IMR-90 (cell line): ENCODE data around the gene GPC5.

Experiments
- BHLHE40 ChIP-seq: fragments of 150-350 bp; IDR thresholded peaks from 2 replicates; pipeline ENCODE4 v1.6.1; 2016; ENCODE audit warnings: mild to moderate bottlenecking, low read depth, low read length
- CTCF ChIP-seq: conservative IDR thresholded peaks from 2 replicates; pipeline ENCODE4 v1.5.1; 2012; ENCODE audit warnings: mild to moderate bottlenecking, low read depth, low read length, improper control_type of control experiment
- MAFK ChIP-seq: IDR thresholded peaks from 2 replicates; pipeline ENCODE4 v1.6.1; 2012; ENCODE audit warnings: low read depth, low read length, improper control_type of control experiment
- POLR2A ChIP-seq: IDR thresholded peaks from 2 replicates; pipeline ENCODE4 v1.6.1; 2012; ENCODE audit warnings: mild to moderate bottlenecking, low read depth, low read length
- RAD21 ChIP-seq: IDR thresholded peaks from 2 replicates; pipeline ENCODE4 v1.6.1; 2012; ENCODE audit warnings: low read length, improper control_type of control experiment
- RCOR1 ChIP-seq: IDR thresholded peaks from 2 replicates; pipeline ENCODE4 v1.6.1; 2012; ENCODE audit warnings: mild to moderate bottlenecking, low read length, improper control_type of control experiment; ENCODE audit not compliant: insufficient replicate concordance
- SMC3 ChIP-seq: fragments of 150-350 bp; IDR thresholded peaks from 2 replicates; pipeline ENCODE4 v1.6.1; 2016; ENCODE audit warnings: low read depth, mild to moderate bottlenecking, antibody characterized with exemption, low read length, moderate library complexity
- USF2 ChIP-seq: fragments of 150-350 bp; IDR thresholded peaks from 2 replicates; pipeline ENCODE4 v1.6.1; 2017; ENCODE audit warnings: mild to moderate bottlenecking, antibody characterized with exemption, low read length, low read depth

GRCh38 chr13:91716436-91717065 is 318.1 kb downstream of the GPC5 start:
- no peak for TF ChIP-seq POLR2A
- no peak for TF ChIP-seq CTCF
- TF ChIP-seq SMC3 = no peak
- no peak for TF ChIP-seq USF2
- TF ChIP-seq MAFK = no peak
- TF ChIP-seq RAD21 = no peak
- no peak for TF ChIP-seq BHLHE40
- TF ChIP-seq RCOR1 = no peak
